Activated CD4-positive, alpha-beta T cell treated with anti-CD3 and anti-CD28 coated beads, Interleukin-10, Interleukin-2, amounts not matched to agents 100 ng/mL and 50 ng/mL, durations not matched to agents 16 hours and 8 hours (primary cell): Measurements from ENCODE around the gene RHOH.
"Not testable (repeated sequence)": the region's sequence is repeated elsewhere in the genome, so short reads cannot be mapped to it uniquely, and the experiment has no call there.

Experiments used
- DNase-seq: peaks from one replicate; pipeline ENCODE4 v3.0.0-alpha.2; 2020

The RHOH gene, protein sequence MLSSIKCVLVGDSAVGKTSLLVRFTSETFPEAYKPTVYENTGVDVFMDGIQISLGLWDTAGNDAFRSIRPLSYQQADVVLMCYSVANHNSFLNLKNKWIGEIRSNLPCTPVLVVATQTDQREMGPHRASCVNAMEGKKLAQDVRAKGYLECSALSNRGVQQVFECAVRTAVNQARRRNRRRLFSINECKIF

DNA sequence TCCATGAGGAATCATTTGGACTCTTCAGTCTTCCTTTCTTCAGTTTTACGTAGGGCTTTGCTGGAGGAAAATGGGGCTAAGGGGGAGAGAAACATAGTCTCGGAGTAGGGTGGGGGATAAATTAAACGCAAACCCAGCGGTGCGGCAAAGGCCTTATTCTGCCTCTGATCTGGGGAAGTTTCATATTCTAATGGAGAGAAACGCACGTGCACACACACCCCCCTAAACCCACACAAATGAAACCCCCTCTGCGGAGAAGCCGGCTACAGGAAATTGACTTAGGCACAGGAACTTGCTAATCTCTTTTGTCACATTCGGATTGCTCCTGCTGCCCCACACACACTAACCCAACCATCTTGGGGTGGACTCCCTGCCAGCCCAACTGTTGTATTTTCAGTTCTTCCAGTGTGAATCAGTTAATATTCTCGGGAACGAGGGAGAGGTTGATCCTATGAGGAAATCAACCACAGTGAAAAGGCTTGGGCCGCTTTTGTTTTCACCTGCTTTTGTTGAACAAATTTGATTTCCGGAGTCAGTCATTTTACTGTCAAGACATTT, at the start of gene RHOH:
Gene RHOH (plus strand): TSS at position 308 of the 558 bp plus-strand sequence. CDS start 46,356 bp downstream, outside the sequence.
- peak; percentile 88 for DNase-seq

DNA sequence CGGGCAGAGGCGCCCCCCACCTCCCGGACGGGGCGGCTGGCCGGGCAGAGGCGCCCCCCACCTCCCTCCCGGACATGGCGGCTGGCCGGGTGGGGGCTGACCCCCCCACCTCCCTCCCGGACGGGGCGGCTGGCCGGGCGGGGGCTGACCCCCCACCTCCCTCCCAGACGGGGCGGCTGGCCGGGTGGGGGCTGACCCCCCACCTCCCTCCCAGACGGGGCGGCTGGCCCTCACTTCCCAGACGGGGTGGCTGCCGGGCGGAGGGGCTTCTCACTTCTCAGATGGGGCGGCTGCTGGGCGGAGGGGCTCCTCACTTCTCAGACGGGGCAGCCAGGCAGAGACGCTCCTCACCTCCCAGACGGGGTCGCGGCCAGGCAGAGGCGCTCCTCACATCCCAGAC, 49.3 kb upstream of the RHOH start:
- DNase-seq = not testable (repeated sequence)

DNA sequence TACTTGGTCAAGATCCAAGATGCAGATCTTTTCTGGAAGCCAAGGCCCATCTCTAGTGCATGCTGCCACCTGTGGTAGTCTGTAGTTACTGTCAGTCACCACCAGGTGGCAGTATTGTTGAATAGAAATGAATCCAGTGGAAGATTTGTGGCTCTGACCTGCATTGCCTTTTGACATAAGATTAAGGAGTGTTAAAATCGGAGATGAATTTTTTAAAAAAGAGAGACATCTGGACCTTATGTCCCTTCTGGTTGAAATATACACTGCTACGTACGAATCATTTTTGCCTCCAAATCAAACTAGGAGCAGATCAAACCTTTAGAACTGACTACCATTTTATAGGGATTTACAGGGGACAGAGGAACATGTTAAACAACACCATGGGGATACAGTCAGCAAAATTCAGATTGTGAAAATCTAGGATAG, 46.9 kb upstream of the RHOH start:
- DNase-seq = peak; percentile 88

DNA sequence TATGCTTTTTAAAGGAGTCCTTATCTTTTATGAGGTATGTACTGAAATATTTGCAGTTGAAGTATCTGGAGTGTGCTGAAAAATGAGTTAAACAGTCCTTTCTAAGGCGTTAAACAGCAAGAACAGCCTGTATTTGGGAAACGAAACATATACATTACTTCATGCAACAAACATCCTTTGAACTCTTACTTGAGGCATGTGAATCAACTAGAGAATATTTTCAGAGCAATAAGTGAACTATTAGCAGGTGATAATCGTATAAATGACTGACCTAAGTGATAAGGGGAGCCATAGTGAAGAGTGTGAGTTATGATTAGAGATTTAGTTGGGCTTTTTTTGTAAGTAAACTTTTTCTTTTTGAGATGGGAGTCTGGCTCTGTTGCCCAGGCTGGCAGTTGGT, 45.9 kb upstream of the RHOH start:
- DNase-seq = no peak

DNA sequence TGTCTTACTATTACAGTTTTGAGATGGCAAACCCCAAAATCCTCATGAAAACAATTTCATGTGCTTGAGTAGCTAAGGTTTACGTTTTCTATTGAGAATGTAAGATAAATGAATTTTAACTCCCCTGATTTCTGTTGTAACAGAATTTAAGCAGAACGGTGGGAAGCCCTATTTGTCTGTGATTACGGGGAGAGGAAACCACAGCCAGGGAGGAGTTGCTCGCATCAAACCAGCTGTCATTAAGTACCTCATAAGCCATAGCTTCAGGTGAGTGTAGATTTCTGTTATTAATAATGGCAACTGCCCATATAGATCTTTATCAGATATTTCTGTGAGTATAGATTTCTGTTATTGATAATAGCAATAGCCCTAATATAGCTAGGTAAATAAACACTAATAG, 44.2 kb upstream of the RHOH start:
- DNase-seq = no peak

DNA sequence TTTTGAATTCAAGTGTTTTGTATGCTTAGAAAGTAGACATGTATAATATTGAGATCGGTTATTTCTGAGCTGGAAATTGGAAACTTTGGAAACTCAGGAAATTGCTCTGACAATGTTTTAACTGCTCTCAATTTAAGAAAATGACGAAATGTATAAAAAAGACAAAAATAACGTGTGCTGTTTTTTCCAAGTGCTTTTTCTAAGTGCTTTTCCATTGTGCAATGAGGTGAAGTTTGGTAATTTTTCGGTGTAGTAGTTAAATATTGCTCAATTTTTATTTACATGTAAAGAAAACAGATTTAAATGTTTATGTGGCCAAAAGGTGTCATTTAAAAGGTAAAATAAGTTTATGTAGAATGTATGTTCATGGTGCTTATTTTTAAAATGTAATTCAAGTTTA, 39.4 kb upstream of the RHOH start:
- no peak for DNase-seq

GRCh38 chr4:40160258-40160657, 36.6 kb upstream of the RHOH start:
- no peak for DNase-seq

- DNase-seq = no peak
Measured at GRCh38 chr4:40164459-40164858, 32.4 kb upstream of the RHOH start.

- DNase-seq = no peak
Measured at GRCh38 chr4:40165916-40166315, 30.9 kb upstream of the RHOH start.

- DNase-seq = no peak
Measured at GRCh38 chr4:40168070-40168469, 28.8 kb upstream of the RHOH start.

- DNase-seq = no peak
Measured at GRCh38 chr4:40170588-40170987, 26.2 kb upstream of the RHOH start.

- DNase-seq = no peak
Measured at GRCh38 chr4:40173470-40173875, 23.4 kb upstream of the RHOH start.

- no peak for DNase-seq
Measured at GRCh38 chr4:40176602-40177001, 20.2 kb upstream of the RHOH start.

DNA sequence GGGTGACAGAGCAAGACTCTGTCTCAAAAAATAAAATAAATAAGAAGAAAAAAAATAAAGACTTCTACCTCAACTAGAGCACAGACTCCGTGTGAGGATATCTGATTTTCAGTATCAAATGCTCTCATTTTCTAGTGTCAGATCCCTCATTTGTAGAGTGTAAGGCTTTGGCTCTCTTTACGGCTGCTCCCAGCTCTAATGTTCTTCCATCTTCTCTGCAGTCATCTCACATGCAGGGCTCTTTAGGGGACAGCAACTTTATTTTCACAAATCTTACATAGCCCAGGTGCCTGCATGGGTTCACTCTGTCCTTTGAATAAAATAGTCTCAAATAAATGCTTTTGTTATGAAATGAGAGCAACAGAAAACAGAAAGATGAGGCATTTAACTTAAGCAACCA, 19.2 kb upstream of the RHOH start:
- no peak for DNase-seq

DNA sequence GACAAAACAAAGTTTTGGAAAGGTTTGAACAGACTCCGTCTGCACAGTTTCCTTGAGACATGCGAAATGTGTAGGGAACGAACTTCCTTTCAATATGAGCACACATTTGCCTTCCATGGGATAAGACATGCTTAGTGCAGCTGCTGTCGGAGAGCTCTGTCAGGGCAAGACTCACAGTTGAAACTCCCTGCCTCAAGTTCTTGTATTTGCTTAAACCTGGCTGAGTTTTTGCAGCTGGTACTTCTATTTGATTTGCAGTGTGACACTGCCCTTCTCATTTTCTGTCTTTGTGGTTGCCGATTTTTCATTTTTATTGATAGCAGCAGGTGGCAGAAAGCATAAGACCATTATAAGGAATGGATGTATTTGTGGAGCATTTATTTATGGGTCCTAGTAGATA, 18.2 kb upstream of the RHOH start:
- DNase-seq = no peak

DNA sequence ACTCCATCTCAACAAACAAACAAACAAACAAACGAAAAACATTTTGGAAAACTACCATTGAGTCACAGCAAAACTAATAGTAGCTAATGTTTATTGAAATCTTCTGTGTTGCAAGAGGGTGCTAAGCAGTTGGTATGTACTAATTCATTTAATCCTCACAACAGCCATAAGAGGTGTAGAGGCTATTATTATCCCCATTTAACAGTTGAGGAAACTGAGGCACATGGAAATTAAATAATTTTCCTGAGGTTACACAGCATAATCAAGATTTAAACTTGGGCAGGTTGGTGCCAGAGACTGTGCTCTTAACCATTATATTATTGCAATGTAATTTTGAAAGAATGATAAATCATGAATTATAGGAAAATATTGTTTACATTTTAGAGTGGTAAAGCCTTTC, 17.5 kb upstream of the RHOH start:
- DNase-seq = no peak

DNA sequence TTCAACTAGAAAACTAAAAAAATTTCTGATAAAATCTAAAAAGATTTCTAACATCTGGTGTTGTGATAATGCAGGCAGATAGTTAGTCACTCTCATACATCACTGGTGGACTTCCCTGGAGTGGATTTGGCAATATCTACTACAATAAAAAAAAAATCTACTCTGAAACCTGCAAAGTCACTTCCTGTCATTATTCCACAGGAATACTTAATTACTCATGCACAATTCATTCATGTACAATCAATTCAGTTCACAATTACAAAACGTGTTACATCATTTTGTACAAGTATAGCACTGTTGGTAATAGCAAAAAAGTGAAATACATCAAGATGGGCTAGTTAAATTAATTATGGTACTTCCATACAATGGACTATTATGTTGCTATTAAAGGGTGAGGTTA, 16.5 kb upstream of the RHOH start:
- DNase-seq = no peak

GRCh38 chr4:40182001-40182400, 14.8 kb upstream of the RHOH start:
- DNase-seq = no peak

GRCh38 chr4:40182954-40183353, 13.9 kb upstream of the RHOH start:
- no peak for DNase-seq

DNA sequence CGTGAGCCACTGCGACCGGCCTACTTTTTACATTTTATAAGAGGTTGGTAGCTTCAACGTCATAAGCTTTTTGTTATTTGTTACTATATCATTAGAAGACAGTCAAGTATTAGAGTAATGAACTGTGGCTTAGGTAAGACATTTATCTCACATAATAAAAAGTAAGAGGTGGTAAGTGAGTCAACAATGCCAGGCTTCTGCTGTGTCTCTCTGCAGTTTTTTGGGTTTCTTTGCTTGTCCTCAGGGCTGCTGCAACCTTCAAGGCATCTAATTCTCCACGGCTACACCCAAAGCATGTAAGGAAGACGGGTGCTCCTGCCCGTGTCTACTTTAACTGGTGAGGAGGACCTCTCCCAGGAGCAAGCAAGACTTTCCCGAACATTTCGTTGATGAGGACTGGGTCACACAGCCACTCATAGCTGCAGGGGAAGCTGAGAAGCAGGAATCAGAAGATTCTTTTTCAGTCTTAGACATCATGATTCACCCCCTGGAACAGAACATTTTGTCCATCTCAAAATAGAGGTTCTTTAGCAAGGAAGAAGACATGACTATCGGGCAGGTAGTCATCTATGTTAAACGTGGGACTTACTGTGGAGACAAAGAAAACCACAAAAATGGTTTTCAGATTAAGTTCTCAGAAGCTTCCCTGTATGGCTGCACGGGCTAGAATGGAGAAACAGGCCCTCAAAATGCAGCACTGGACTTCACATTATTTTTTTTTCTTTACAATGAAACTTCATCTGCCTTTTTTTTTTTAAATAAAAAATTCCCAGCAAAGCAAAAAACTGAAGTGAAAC, 13.0 kb upstream of the RHOH start:
- DNase-seq = peak; percentile 73

DNA sequence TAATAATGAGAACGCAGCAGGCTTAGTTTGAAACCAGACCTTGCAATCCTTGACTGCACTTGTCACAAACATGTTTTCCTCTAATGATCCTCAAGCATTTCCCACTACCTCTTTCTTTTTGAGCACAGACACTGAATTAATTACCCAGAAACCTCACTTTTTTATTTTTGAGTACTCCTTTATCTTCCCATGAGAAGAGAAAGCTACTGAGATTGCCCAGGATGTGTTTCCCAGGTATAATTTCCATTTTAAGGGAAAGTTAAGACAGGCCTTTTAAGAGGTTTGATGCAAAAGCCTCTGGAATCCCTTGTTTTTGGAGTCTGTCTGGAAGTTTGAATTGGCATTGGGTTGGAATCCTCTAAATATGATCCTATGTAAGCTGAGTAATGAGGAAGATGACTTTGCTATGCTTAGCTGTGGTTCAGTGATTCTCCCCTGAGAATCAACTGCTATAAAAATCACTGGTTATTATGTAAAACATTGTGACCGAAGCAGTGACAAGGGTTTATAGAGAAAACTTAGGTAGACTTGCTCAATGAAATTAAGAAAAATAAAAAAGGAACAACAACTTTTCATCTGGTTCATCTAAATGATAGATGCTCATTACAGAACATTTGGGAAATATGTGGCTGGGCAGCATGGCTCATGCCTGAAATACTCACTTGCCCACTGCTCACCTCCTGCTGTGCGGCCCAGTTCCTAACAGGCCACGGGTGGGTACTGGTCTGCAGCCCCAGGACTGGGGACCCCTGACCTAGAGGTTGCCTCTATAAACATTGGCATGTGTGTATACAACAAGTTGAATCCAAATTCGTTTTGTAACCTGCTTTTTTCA, 10.8 kb upstream of the RHOH start:
- peak; percentile 54 for DNase-seq

GRCh38 chr4:40186665-40187014, 10.2 kb upstream of the RHOH start:
- DNase-seq = no peak

DNA sequence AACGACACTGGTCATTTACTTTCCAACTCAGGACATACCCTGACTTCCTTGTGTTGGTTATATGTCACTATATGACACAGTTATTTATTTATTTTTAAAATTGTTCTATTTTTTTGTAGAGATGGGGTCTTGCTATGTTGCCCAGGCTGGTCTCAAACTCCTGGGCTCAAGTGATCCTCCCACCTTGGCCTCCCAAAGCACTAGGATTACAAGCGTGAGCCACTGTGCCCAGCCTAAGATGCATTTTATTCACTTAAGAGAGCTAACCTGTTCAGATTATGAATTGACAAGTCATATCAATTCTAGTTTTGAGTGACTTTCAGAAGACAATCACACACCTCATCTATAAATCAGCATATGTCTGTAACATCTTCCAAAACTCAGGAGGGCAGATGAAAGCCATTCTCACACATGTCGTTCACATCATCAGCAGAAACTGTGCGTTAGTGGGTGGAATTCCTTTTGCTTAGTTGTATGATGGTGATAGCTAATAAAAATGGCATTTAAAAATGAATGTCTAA, 9.4 kb upstream of the RHOH start:
- peak; percentile 68 for DNase-seq
